ENCODE measurements around the gene EVPL. TPM values are rescaled to one million over a fixed set of nuclear protein-coding genes. Genes with fewer than 3 reads are reported as not detected.
"Not testable (repeated sequence)": the region's sequence is repeated elsewhere in the genome, so short reads cannot be mapped to it uniquely, and the experiment has no call there.

Gene EVPL
- total RNA-seq, 1 donor from 2014 or later = 0.05 TPM

GRCh38 chr17:75975757-75976174, 51.3 kb downstream of the EVPL start:
- DNase-seq (ENCODE audit: low spot score) = no peak
- Mint-ChIP-seq H3K36me3 (ENCODE audit: low read depth) (peaks cover 24% of the 10 kb centered on the region), H3K27ac (no peak overlapping the region), H3K9me3 (no peaks in the 10 kb centered on the region), H3K4me1 (ENCODE audit: low read depth) (peaks cover 29% of the 10 kb centered on the region), H3K4me3 (no peak overlapping the region), H3K27me3 (ENCODE audit: insufficient read depth) (no peaks in the 10 kb centered on the region)
- intact Hi-C loops (cut with micrococcal nuclease) = loop anchor here (10.0 kb wide), 1 partner anchor 1689 kb away; no protein-coding TSS in a partner anchor

- H3K36me3 Mint-ChIP-seq (ENCODE audit: low read depth) = peaks cover 27% of the 10 kb centered on the region
- intact Hi-C loops (cut with micrococcal nuclease) = loop anchor here (10.0 kb wide), 1 partner anchor 1690 kb away; no protein-coding TSS in a partner anchor
- H3K9me3 Mint-ChIP-seq; H3K27me3 Mint-ChIP-seq (ENCODE audit: insufficient read depth); H3K27ac Mint-ChIP-seq; H3K4me3 Mint-ChIP-seq; DNase-seq (ENCODE audit: low spot score): not testable (repeated sequence)
- peaks cover 23% of the 10 kb centered on the region for H3K4me1 Mint-ChIP-seq (ENCODE audit: low read depth)
These were observed 51.9 kb downstream of the EVPL start for GRCh38 chr17:75975187-75975586.

- H3K4me3 Mint-ChIP-seq = no peak overlapping the region
- no peaks in the 10 kb centered on the region for H3K9me3 Mint-ChIP-seq
- H3K36me3 Mint-ChIP-seq (ENCODE audit: low read depth) = peaks cover 23% of the 10 kb centered on the region
- intact Hi-C loops (cut with micrococcal nuclease) = loop anchor here (10.0 kb wide), 1 partner anchor 1694 kb away; no protein-coding TSS in a partner anchor
- H3K27me3 Mint-ChIP-seq (ENCODE audit: insufficient read depth) = no peaks in the 10 kb centered on the region
- DNase-seq (ENCODE audit: low spot score) = no peak
- peaks cover 2% of the 10 kb centered on the region for H3K4me1 Mint-ChIP-seq (ENCODE audit: low read depth)
- no peak overlapping the region for H3K27ac Mint-ChIP-seq
These were observed 56.5 kb downstream of the EVPL start for GRCh38 chr17:75970626-75971025.

GRCh38 chr17:75970011-75970523, 57.0 kb downstream of the EVPL start:
- Mint-ChIP-seq H3K27me3 (ENCODE audit: insufficient read depth) (no peaks in the 10 kb centered on the region), H3K36me3 (ENCODE audit: low read depth) (peaks cover 22% of the 10 kb centered on the region), H3K9me3 (no peaks in the 10 kb centered on the region), H3K27ac (no peak overlapping the region), H3K4me1 (ENCODE audit: low read depth) (no peaks in the 10 kb centered on the region), H3K4me3 (no peak overlapping the region)
- intact Hi-C loops (cut with micrococcal nuclease) = loop anchor here (10.0 kb wide), 1 partner anchor 1695 kb away; no protein-coding TSS in a partner anchor
- no peak for DNase-seq (ENCODE audit: low spot score)

DNA sequence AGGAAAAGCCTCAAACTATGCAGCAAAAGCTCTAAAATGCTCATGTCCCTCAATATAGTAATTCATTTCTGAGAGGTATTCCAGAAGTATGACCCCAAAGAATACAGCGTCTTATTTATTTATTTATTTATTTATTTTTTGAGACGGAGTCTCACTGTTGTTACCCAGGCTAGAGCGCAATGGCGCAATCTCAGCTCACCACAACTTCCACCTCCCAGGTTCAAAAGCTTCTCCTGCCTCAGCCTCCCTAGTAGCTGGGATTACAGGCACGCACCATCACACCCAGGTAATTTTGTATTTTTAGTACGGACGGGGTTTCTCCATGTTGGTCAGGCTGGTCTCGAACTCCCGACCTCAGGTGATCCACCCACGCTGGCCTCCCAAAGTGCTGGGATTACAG, 58.1 kb downstream of the EVPL start:
- H3K4me3 Mint-ChIP-seq; H3K27me3 Mint-ChIP-seq (ENCODE audit: insufficient read depth); H3K27ac Mint-ChIP-seq; intact Hi-C loops (cut with micrococcal nuclease); H3K9me3 Mint-ChIP-seq; DNase-seq (ENCODE audit: low spot score); H3K4me1 Mint-ChIP-seq (ENCODE audit: low read depth): not testable (repeated sequence)
- H3K36me3 Mint-ChIP-seq (ENCODE audit: low read depth) = peaks cover 19% of the 10 kb centered on the region

- Mint-ChIP-seq H3K36me3 (ENCODE audit: low read depth) (peaks cover 4% of the 10 kb centered on the region), H3K27ac (no peak overlapping the region), H3K4me1 (ENCODE audit: low read depth) (no peaks in the 10 kb centered on the region), H3K9me3 (no peaks in the 10 kb centered on the region), H3K4me3 (no peak overlapping the region), H3K27me3 (ENCODE audit: insufficient read depth) (no peaks in the 10 kb centered on the region)
- DNase-seq (ENCODE audit: low spot score) = no peak
- intact Hi-C loops (cut with micrococcal nuclease) = no loop called here
These were observed 61.6 kb downstream of the EVPL start for GRCh38 chr17:75965468-75965867.

GRCh38 chr17:75959839-75960511, 67.1 kb downstream of the EVPL start:
- Mint-ChIP-seq H3K4me1 (ENCODE audit: low read depth) (peaks cover 5% of the 10 kb centered on the region), H3K9me3 (no peaks in the 10 kb centered on the region), H3K27me3 (ENCODE audit: insufficient read depth) (no peaks in the 10 kb centered on the region), H3K36me3 (ENCODE audit: low read depth) (peaks cover 12% of the 10 kb centered on the region), H3K27ac (no peak overlapping the region), H3K4me3 (no peak overlapping the region)
- no peak for DNase-seq (ENCODE audit: low spot score)
- intact Hi-C loops (cut with micrococcal nuclease) = no loop called here

GRCh38 chr17:75959051-75959838, 67.9 kb downstream of the EVPL start:
- peaks cover 12% of the 10 kb centered on the region for H3K36me3 Mint-ChIP-seq (ENCODE audit: low read depth)
- intact Hi-C loops (cut with micrococcal nuclease) = no loop called here

More at GRCh38 chr17:75959051-75959838, 67.9 kb downstream of the EVPL start:
- no peak overlapping the region for H3K4me3 Mint-ChIP-seq
- no peak overlapping the region for H3K27ac Mint-ChIP-seq
- peaks cover 5% of the 10 kb centered on the region for H3K4me1 Mint-ChIP-seq (ENCODE audit: low read depth)
- H3K9me3 Mint-ChIP-seq = no peaks in the 10 kb centered on the region
- DNase-seq (ENCODE audit: low spot score) = no peak
- H3K27me3 Mint-ChIP-seq (ENCODE audit: insufficient read depth) = no peaks in the 10 kb centered on the region

Other genes starting within 250 kb of the EVPL start
- gene UNK, start 242.5 kb downstream of the EVPL start, total RNA-seq = 26.0 and 26.9 TPM in 2 replicates
- 185 and 186 TPM in 2 replicates for gene UNC13D, start 182.9 kb downstream of the EVPL start, total RNA-seq
- 68.8 and 74.4 TPM in 2 replicates for gene WBP2, start 172.0 kb downstream of the EVPL start, total RNA-seq
- 30.5 and 32.7 TPM in 2 replicates for gene TRIM47, start 148.7 kb downstream of the EVPL start, total RNA-seq
- 45.0 and 53.7 TPM in 2 replicates for gene TRIM65, start 130.4 kb downstream of the EVPL start, total RNA-seq
- gene MRPL38, start 122.4 kb downstream of the EVPL start, total RNA-seq = 151 and 160 TPM in 2 replicates
- gene FBF1, start 86.3 kb downstream of the EVPL start, total RNA-seq = 19.4 and 20.0 TPM in 2 replicates
- gene ACOX1, start 48.1 kb downstream of the EVPL start, total RNA-seq = 25.3 and 28.2 TPM in 2 replicates
- gene TEN1, start 48.1 kb downstream of the EVPL start, total RNA-seq = 10.7 and 15.4 TPM in 2 replicates
- gene CDK3, start 26.5 kb downstream of the EVPL start, total RNA-seq = 4.9 and 5.3 TPM in 2 replicates
- 177 and 184 TPM in 2 replicates for gene SRP68, start 45.2 kb upstream of the EVPL start, total RNA-seq
- gene GALR2, start 47.5 kb upstream of the EVPL start, total RNA-seq = 3.6 and 3.7 TPM in 2 replicates
- 2.7 and 2.9 TPM in 2 replicates for gene ZACN, start 51.9 kb upstream of the EVPL start, total RNA-seq
- 108 and 116 TPM in 2 replicates for gene EXOC7, start 76.5 kb upstream of the EVPL start, total RNA-seq
- gene FOXJ1, start 113.9 kb upstream of the EVPL start, total RNA-seq = 0.10 TPM in 1 of 2 replicates, not detected in the other
- 50.4 and 51.7 TPM in 2 replicates for gene RNF157, start 213.2 kb upstream of the EVPL start, total RNA-seq
- gene UBALD2, start 238.0 kb upstream of the EVPL start, total RNA-seq = 206 and 217 TPM in 2 replicates